GM12892 (cell line): ENCODE data around the gene RDH14.

Experiments
- DNase-seq: peaks from one replicate; pipeline ENCODE4 v3.0.0; 2011; ENCODE audit not compliant: insufficient read length
- FAIRE-seq: peaks from 2 replicates; lab custom pipeline; 2011; peaks lifted over from hg19 to GRCh38; lab: Jason Lieb, UNC
- POLR2A ChIP-seq: IDR thresholded peaks from 2 replicates; pipeline ENCODE4 v1.6.1; 2011; ENCODE audit warnings: low read depth, low read length, control low read depth
- POLR2AphosphoS5 ChIP-seq: IDR thresholded peaks from 2 replicates; pipeline ENCODE4 v1.6.1; 2011; ENCODE audit warnings: low read depth, low read length, control low read depth
- TAF1 ChIP-seq: IDR thresholded peaks from 2 replicates; pipeline ENCODE4 v1.6.1; 2011; ENCODE audit warnings: low read depth, mild to moderate bottlenecking, control low read depth, low read length, borderline replicate concordance

The RDH14 gene

GRCh38 chr2:18558458-18558857 is 2.0 kb downstream of the RDH14 start:
- FAIRE-seq, result no peak
- TF ChIP-seq POLR2AphosphoS5 (no peak), TAF1 (no peak), POLR2A (no peak)

GRCh38 chr2:18557121-18557520 is 3.3 kb downstream of the RDH14 start:
- FAIRE-seq (no peak), DNase-seq (no peak)
- TF ChIP-seq TAF1 (no peak), POLR2AphosphoS5 (no peak), POLR2A (no peak)

More at GRCh38 chr2:18558458-18558857, 2.0 kb downstream of the RDH14 start:
- no peak for DNase-seq

GRCh38 chr2:18552351-18553077 is 7.9 kb downstream of the RDH14 start:
- FAIRE-seq, result no peak

GRCh38 chr2:18551623-18552022 is 8.8 kb downstream of the RDH14 start:
- no peak for DNase-seq
- TF ChIP-seq POLR2AphosphoS5 (no peak), POLR2A (no peak), TAF1 (no peak)
- no peak for FAIRE-seq

More at GRCh38 chr2:18552351-18553077, 7.9 kb downstream of the RDH14 start:
- DNase-seq, result no peak
- TF ChIP-seq POLR2AphosphoS5 (no peak), POLR2A (no peak), TAF1 (no peak)

- FAIRE-seq (no peak), DNase-seq (no peak)
- TF ChIP-seq TAF1 (no peak), POLR2A (no peak), POLR2AphosphoS5 (no peak)
Measured at GRCh38 chr2:18551169-18551568, 9.3 kb downstream of the RDH14 start.

- FAIRE-seq (no peak), DNase-seq (no peak)
- TF ChIP-seq POLR2AphosphoS5, result no peak
- no peak for TF ChIP-seq TAF1
- no peak for TF ChIP-seq POLR2A
Measured at GRCh38 chr2:18550433-18550832, 10.0 kb downstream of the RDH14 start.

- TF ChIP-seq POLR2A (no peak), POLR2AphosphoS5 (no peak), TAF1 (no peak)
- no peak for DNase-seq
- no peak for FAIRE-seq
Measured at GRCh38 chr2:18549083-18549482, 11.4 kb downstream of the RDH14 start.

- no peak for DNase-seq
- no peak for FAIRE-seq
- no peak for TF ChIP-seq TAF1
- no peak for TF ChIP-seq POLR2AphosphoS5
- no peak for TF ChIP-seq POLR2A
Measured at GRCh38 chr2:18548621-18549020, 11.8 kb downstream of the RDH14 start.

GRCh38 chr2:18546567-18546966 is 13.9 kb downstream of the RDH14 start:
- FAIRE-seq (no peak), DNase-seq (no peak)
- TF ChIP-seq TAF1 (no peak), POLR2AphosphoS5 (no peak), POLR2A (no peak)

GRCh38 chr2:18545384-18545783 is 15.1 kb downstream of the RDH14 start:
- TF ChIP-seq POLR2AphosphoS5, result no peak
- no peak for TF ChIP-seq POLR2A
- TF ChIP-seq TAF1, result no peak
- FAIRE-seq (no peak), DNase-seq (no peak)

- FAIRE-seq, result no peak
- DNase-seq, result no peak
Measured at GRCh38 chr2:18544171-18544570, 16.3 kb downstream of the RDH14 start.

GRCh38 chr2:18540872-18541271 is 19.6 kb downstream of the RDH14 start:
- TF ChIP-seq TAF1 (no peak), POLR2AphosphoS5 (no peak), POLR2A (no peak)
- no peak for DNase-seq
- no peak for FAIRE-seq

More at GRCh38 chr2:18544171-18544570, 16.3 kb downstream of the RDH14 start:
- TF ChIP-seq POLR2A, result no peak
- no peak for TF ChIP-seq POLR2AphosphoS5
- TF ChIP-seq TAF1, result no peak

- DNase-seq (no peak), FAIRE-seq (no peak)
- TF ChIP-seq POLR2AphosphoS5, result no peak
- TF ChIP-seq POLR2A, result no peak
- no peak for TF ChIP-seq TAF1
Measured at GRCh38 chr2:18536697-18537096, 23.8 kb downstream of the RDH14 start.
